Body of pancreas (tissue), 4 donors: Measurements from ENCODE around the gene PLK4.

Source experiments
- CTCF ChIP-seq, 7 experiments: fragments of 450-650 bp in 4 of 7; fragments of 200-600 bp in 3 of 7; sonication (generic) in 3 of 7; IDR thresholded peaks; one replicate each; pipeline ENCODE4 v1.5.1; 2016 to 2019; ENCODE audit warnings: antibody characterized with exemption in 7 of 7
- POLR2A ChIP-seq, 3 donors: fragments of 450-650 bp; IDR thresholded peaks; one replicate each; pipeline ENCODE4 v1.6.1; 2016; ENCODE audit warnings: antibody characterized with exemption in 3 of 3, mild to moderate bottlenecking in 2 of 3

DNA sequence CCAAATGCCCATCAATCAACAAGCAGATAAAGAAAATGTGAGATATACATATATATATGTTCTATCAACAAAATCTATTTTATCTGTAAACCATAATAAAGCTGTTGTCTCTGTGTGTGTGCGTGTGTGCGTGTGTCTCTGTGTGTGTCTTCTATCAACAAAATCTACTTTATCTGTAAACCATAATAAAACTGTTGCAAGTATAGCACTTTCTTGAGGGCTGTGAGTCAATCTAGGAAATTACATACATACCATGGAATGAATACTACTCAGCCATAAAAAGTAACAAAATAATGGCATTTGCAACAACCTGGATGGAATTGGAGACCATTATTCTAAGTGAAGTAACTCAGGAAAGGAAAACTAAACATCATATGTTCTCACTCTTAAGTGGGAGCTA lies 12.5 kb upstream of the PLK4 start:
- TF ChIP-seq POLR2A (IDR thresholded peaks at IDR 0.05), result no peak
- no peak for TF ChIP-seq CTCF (IDR thresholded peaks at IDR 0.05)
